Brain microvascular endothelial cell (primary cell): Measurements from ENCODE around the gene SAC3D1.
A peak's percentile ranks its signal among the peaks of the same experiment; 100 is the strongest.

Experiments
- DNase-seq: peaks from one replicate; pipeline ENCODE4 v3.0.0-alpha.2; 2020
- H3K27ac ChIP-seq: fragments of 250-450 bp; sonication (Bioruptor Pico); 2 replicates; pipeline ENCODE4 v1.5.1; 2020; ENCODE audit warnings: mild to moderate bottlenecking, moderate library complexity
- H3K27me3 ChIP-seq: fragments of 250-450 bp; sonication (Bioruptor Pico); replicated peaks from 2 replicates; pipeline ENCODE4 v1.5.1; 2020; ENCODE audit warnings: mild to moderate bottlenecking
- H3K36me3 ChIP-seq: fragments of 250-450 bp; sonication (Bioruptor Pico); replicated peaks from 2 replicates; pipeline ENCODE4 v1.5.1; 2020; ENCODE audit warnings: mild to moderate bottlenecking
- H3K4me3 ChIP-seq: 2 replicates; pipeline ENCODE4 v1.5.1; 2011; ENCODE audit warnings: low read depth, mild to moderate bottlenecking, control low read depth, low read length, moderate library complexity
- in situ Hi-C: cut with HindIII; loops from 2 replicates; pipeline ENCODE4 v1.10.0; 2017; ENCODE audit warnings: low sequenced_read_pairs, low pct_ligation_motif_present
- TF ChIP-seq, protein P1 (sequence below): IDR thresholded peaks from 2 replicates; pipeline ENCODE4 v1.5.1; 2011; ENCODE audit warnings: low read depth, mild to moderate bottlenecking, moderate library complexity, low read length, control low read depth, inconsistent platforms; ENCODE audit errors: missing control alignments

The SAC3D1 gene

DNA sequence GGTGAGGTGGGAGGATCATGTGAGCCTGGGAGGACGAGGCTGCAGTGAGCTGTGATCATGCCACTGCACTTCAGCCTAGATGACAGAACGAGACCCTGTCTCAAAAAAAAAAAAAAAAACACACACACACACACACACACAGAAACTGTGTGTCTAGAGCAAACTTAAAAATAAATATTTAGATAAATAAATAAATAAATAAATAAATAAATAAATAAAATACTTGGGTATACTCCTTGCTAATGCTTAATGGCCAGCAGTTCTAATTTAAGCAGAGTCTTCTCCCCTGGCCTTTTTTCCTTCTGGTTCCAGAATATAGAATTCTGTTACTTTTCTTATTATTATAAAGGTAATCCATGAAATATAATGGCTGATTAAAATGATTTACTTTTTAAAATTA is 32.1 kb upstream of the SAC3D1 start:
- no peak overlapping the region for H3K27ac ChIP-seq

DNA sequence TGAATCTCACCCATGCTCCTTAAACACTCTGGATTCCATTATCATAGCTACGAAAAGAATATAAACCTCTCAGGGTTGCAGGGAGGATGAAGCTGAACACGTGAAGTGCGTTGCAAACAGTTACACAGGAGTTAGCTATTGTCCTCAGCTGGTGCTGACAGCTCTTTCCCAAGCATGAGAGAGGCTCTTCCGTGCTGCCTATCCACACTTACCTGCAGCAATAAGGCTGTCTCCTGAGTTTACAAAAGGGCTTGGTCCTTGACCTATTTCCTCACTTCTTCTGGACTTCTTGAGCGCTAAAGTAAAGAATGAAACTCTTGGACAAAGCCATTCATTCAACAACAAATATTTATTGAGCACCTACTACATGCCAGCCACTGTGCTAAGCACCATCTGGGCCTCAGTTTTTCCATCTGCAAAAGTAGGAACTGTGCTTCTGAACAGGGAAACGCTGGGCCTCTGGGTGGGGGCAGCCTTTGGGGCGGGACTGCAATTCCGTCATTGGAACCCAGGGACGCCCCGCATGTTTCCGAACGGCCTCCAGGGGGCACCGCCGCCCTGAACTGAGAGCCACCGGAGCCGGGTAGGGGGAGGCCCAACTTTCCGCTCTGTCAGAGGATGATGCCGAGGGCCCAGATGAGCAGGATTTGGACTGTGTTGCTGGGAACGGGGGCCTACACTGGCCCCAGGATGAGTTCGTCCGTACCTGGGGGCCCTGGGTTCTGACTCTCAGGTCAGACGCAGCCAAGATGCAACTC is 27.7 kb upstream of the SAC3D1 start:
- TF ChIP-seq, protein P1, sequence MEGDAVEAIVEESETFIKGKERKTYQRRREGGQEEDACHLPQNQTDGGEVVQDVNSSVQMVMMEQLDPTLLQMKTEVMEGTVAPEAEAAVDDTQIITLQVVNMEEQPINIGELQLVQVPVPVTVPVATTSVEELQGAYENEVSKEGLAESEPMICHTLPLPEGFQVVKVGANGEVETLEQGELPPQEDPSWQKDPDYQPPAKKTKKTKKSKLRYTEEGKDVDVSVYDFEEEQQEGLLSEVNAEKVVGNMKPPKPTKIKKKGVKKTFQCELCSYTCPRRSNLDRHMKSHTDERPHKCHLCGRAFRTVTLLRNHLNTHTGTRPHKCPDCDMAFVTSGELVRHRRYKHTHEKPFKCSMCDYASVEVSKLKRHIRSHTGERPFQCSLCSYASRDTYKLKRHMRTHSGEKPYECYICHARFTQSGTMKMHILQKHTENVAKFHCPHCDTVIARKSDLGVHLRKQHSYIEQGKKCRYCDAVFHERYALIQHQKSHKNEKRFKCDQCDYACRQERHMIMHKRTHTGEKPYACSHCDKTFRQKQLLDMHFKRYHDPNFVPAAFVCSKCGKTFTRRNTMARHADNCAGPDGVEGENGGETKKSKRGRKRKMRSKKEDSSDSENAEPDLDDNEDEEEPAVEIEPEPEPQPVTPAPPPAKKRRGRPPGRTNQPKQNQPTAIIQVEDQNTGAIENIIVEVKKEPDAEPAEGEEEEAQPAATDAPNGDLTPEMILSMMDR, result peak; percentile 87
- Histone ChIP-seq H3K27me3 (no peaks in the 10 kb centered on the region), H3K27ac (peak overlapping the region; percentile 81), H3K4me3 (peak overlapping the region; percentile 74), H3K36me3 (no peaks in the 10 kb centered on the region)
- in situ Hi-C loops, result no loop called here
- peak; percentile 83 for DNase-seq

More for the DNA sequence above, 32.1 kb upstream of the SAC3D1 start:
- in situ Hi-C loops, result no loop called here
- Histone ChIP-seq H3K27me3 (no peaks in the 10 kb centered on the region), H3K4me3 (no peak overlapping the region), H3K36me3 (no peaks in the 10 kb centered on the region)
- no peak for DNase-seq
- TF ChIP-seq, protein P1, result no peak

DNA sequence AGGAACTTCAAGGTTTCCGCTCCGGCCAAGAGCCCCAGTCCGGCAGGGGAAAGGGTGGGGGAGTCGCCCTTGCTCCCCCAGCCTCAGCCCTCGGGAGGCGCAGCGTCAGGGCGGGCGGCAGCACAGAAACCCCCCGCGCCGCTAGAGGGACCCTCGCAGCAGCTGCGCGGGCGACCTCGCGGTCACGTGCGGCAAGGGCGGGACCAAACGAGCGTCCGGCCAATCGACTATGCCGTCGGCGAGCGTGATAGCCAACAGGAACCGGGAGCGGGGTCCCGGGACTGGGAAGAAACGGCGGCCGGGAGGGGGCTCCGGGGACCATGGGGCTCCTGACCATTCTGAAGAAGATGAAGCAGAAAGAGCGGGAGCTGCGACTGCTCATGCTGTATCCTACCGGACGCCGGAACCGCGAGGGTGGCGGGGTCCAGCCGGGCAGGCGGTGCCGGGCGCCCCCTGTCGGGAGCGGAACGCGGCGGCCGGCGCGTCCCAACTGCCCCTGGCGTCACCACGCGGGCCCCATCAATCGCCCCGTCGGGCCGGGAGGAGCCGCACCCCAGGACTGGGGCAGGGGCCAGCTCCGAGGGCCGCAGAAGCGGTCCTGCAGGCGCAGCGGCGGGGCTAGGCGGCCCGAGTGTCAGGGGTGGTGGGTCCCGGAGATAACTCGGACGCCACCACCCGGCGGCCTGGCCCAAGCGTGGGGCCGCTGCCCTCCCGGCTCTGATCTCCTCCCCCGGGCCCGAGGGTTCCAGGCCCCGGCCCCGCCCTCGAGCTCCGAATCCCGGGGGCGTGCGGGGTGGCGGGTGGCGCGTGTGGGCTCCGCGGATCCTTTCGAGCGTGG is 26.9 kb upstream of the SAC3D1 start, which contains the start of gene ARL2:
ARL2 (plus strand) TSS at position 273 of the 838 bp plus-strand sequence; CDS start at position 321, 48 bp downstream.
- in situ Hi-C loops, result no loop called here

DNA sequence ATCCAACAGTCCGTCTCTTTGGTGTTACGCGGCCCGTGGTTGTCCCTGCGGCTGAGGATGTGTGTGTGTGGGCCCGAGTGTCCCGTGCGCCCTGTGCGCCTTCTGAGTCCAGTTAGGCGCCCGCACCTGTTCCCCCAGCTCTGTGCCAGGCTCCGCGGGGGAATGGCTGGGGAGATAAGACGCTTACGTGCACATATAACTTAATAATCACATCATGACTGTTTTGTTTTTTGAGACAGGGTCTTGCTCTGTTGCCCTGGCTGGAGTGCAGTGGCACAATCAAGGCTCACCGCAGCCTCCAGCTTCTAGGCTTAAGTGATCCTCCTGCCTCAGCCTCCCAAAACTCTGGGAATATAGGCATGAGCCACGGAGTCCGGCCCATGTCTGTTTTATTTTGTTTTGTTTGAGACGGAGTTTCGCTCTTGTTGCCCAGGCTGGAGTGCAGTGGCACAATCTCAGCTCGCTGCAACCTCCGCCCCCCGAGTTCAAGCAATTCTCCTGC is 26.2 kb upstream of the SAC3D1 start:
- in situ Hi-C loops, result no loop called here
- TF ChIP-seq, protein P1, result no peak
- H3K27me3 ChIP-seq, result no peaks in the 10 kb centered on the region
- peak overlapping the region; percentile 74 for H3K4me3 ChIP-seq
- H3K27ac ChIP-seq, result peak overlapping the region; percentile 81
- no peak for DNase-seq
- no peaks in the 10 kb centered on the region for H3K36me3 ChIP-seq

More for the DNA sequence above, 26.9 kb upstream of the SAC3D1 start, which contains the start of gene ARL2:
- TF ChIP-seq, protein P1, result peak; percentile 49
- H3K27ac ChIP-seq, result peak within 1 kb of the TSS; percentile 81
- H3K4me3 ChIP-seq, result peak within 1 kb of the TSS; percentile 74
- peak; percentile 79 for DNase-seq
- no peaks in the 10 kb centered on the region for H3K36me3 ChIP-seq
- no peaks in the 10 kb centered on the region for H3K27me3 ChIP-seq

DNA sequence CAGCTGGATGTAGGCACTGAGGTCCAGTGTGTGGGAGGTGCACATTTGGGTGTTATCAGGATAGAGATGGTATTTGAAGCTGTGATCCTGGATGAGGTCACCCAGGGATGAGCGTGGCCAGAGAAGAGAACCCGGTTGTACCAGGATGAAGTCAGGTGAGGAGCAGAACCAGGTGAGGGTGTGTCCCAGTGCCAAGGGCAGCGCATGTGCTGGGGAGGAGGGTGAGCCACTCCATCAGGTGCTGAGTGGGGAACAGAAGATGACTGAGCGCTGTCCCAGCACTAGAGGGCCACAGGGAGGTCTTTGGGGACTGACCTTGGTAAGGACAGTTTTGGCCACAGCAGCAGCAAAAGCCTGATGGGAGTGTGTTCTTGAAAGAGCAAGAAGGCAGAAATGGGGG is 24.3 kb upstream of the SAC3D1 start:
- no peaks in the 10 kb centered on the region for H3K27me3 ChIP-seq
- no peaks in the 10 kb centered on the region for H3K36me3 ChIP-seq
- no peak overlapping the region for H3K4me3 ChIP-seq
- TF ChIP-seq, protein P1, result no peak
- in situ Hi-C loops, result no loop called here
- H3K27ac ChIP-seq, result no peak overlapping the region
- no peak for DNase-seq
